PC-3 (cell line): Measurements from ENCODE around the gene SEMA3A. TPM values are rescaled to one million over a fixed set of nuclear protein-coding genes. Genes with fewer than 3 reads are reported as not detected.

Experiments used
- ATAC-seq: fragments of 200-7000 bp; cut with Tn5 transposase; 2 replicates; pipeline ENCODE4 v1.9.1; 2020; ENCODE audit warnings: mild to moderate bottlenecking, moderate library complexity
- BruUV-seq: library from RNA; stranded (reverse); fragments of 400-500 nt; replicated peaks from 2 replicates; lab custom pipeline; 2021; lab: Mats Ljungman, UMichigan
- CTCF ChIA-PET: fragments of 300-600 bp; sonication (Branson Sonifier 250); formaldehyde crosslinking; loops from one replicate; lab custom pipeline; 2022; ENCODE audit warnings: antibody characterized with exemption; lab: Charles Lee
- POLR2A ChIA-PET: fragments of 300-600 bp; sonication (Branson Sonifier 250); formaldehyde crosslinking; loops from one replicate; lab custom pipeline; 2022; ENCODE audit warnings: antibody characterized with exemption; ENCODE audit not compliant: unreplicated experiment; lab: Charles Lee
- DNase-seq: peaks from one replicate; pipeline ENCODE4 v3.0.0-alpha.2; 2015
- H2AFZ ChIP-seq: fragments of 300-600 bp; sonication (generic); 2 replicates; pipeline ENCODE4 v1.6.0; 2016; ENCODE audit warnings: antibody characterized with exemption, low read length
- H3F3A ChIP-seq: fragments of 300-600 bp; sonication (generic); one replicate; pipeline ENCODE4 v1.6.0; 2017; ENCODE audit warnings: antibody characterized with exemption, low read length, control low read depth, mild to moderate bottlenecking; ENCODE audit not compliant: unreplicated experiment
- H3K27ac ChIP-seq: fragments of 300-600 bp; sonication (generic); 2 replicates; pipeline ENCODE4 v1.5.1; 2016; ENCODE audit warnings: mild to moderate bottlenecking, low read length
- H3K27me3 ChIP-seq: fragments of 300-600 bp; sonication (generic); 2 replicates; pipeline ENCODE4 v1.6.1; 2016; ENCODE audit warnings: low read length, mixed read lengths
- H3K36me3 ChIP-seq: fragments of 300-600 bp; sonication (generic); 2 replicates; pipeline ENCODE4 v1.6.1; 2016; ENCODE audit warnings: low read depth, mixed run types, low read length, mixed read lengths
- H3K4me1 ChIP-seq: fragments of 300-600 bp; sonication (generic); 2 replicates; pipeline ENCODE4 v1.5.1; 2016; ENCODE audit warnings: low read length; ENCODE audit not compliant: insufficient read depth
- H3K4me2 ChIP-seq: fragments of 300-600 bp; sonication (generic); 2 replicates; pipeline ENCODE4 v1.6.0; 2016; ENCODE audit warnings: low read length
- H3K4me3 ChIP-seq: fragments of 300-600 bp; sonication (generic); 2 replicates; pipeline ENCODE4 v1.5.1; 2016; ENCODE audit warnings: mild to moderate bottlenecking, low read length, mixed read lengths
- H3K79me2 ChIP-seq: fragments of 300-600 bp; sonication (generic); 2 replicates; pipeline ENCODE4 v1.6.1; 2017; ENCODE audit warnings: low read length, mixed read lengths
- H3K9ac ChIP-seq: fragments of 300-600 bp; sonication (generic); 2 replicates; pipeline ENCODE4 v1.6.0; 2016; ENCODE audit warnings: mild to moderate bottlenecking, low read length
- H3K9me2 ChIP-seq: fragments of 300-600 bp; sonication (generic); replicated peaks from 2 replicates; pipeline ENCODE4 v1.6.1; 2016; ENCODE audit warnings: mixed run types, low read length, mixed read lengths
- H3K9me3 ChIP-seq: fragments of 300-600 bp; sonication (generic); 2 replicates; pipeline ENCODE4 v1.6.1; 2016; ENCODE audit warnings: low read length, mixed read lengths
- H4K20me1 ChIP-seq: fragments of 300-600 bp; sonication (generic); 2 replicates; pipeline ENCODE4 v1.6.1; 2016; ENCODE audit warnings: low read length, mixed read lengths
- CTCF ChIP-seq: fragments of 300-600 bp; sonication (generic); conservative IDR thresholded peaks from 2 replicates; pipeline ENCODE4 v1.5.1; 2017; ENCODE audit warnings: antibody characterized with exemption, low read depth, mild to moderate bottlenecking, low read length
- EZH2 ChIP-seq: fragments of 300-600 bp; sonication (generic); IDR thresholded peaks from one replicate; pipeline ENCODE4 v1.6.1; 2017; ENCODE audit warnings: antibody characterized with exemption, mild to moderate bottlenecking, low read length; ENCODE audit not compliant: unreplicated experiment
- EZH2phosphoT487 ChIP-seq: fragments of 300-600 bp; sonication (generic); IDR thresholded peaks from 2 replicates; pipeline ENCODE4 v1.6.1; 2018; ENCODE audit warnings: mild to moderate bottlenecking, antibody characterized with exemption, low read length, borderline replicate concordance
- intact Hi-C: fragments of 100-400 bp; cut with micrococcal nuclease; formaldehyde crosslinking; loops from 2 replicates; pipeline ENCODE4 v1.9.0; 2023
- total RNA-seq: library from RNA; depleted of rRNA; stranded (reverse); fragments of >200 nt; gene quantifications from 2 replicates; pipeline ENCODE4 v1.2.3, GENCODE V29; 2014

The SEMA3A gene
- total RNA-seq, 1 experiment from 2014 or later: 16.9 TPM

- no peaks in the 10 kb centered on the region for H3K36me3 ChIP-seq
- peaks cover 56% of the 10 kb centered on the region for H3K4me1 ChIP-seq
- H3F3A ChIP-seq: peaks cover 6% of the 10 kb centered on the region
- H4K20me1 ChIP-seq: no peaks in the 10 kb centered on the region
- H3K27ac ChIP-seq: peak overlapping the region; percentile 93
- POLR2A ChIA-PET: interaction anchor here (0.6 kb wide), 1 partner anchor 36 kb away, joined by 3 read pairs; no protein-coding TSS in a partner anchor
- H3K4me2 ChIP-seq: peak overlapping the region; percentile 66
- no peaks in the 10 kb centered on the region for H3K27me3 ChIP-seq
- 0 out of 2 replicates have a peak overlapping the region, but pooled peaks have one; percentile 11 for H2AFZ ChIP-seq
- H3K9ac ChIP-seq: peak overlapping the region; percentile 73
- CTCF ChIA-PET: no interaction called here
- ATAC-seq (peak; percentile 72), DNase-seq (peak; percentile 81)
- TF ChIP-seq EZH2 (no peak), EZH2phosphoT487 (no peak), CTCF (no peak)
- no peaks in the 10 kb centered on the region for H3K79me2 ChIP-seq
- intact Hi-C loops: loop anchor here (2.0 kb wide), 1 partner anchor 128 kb away; no protein-coding TSS in a partner anchor
- H3K4me3 ChIP-seq: 0 out of 2 replicates have a peak overlapping the region, but pooled peaks have one; percentile 9
- H3K9me2 ChIP-seq: no peaks in the 10 kb centered on the region
- no TSS peak for BruUV-seq
- H3K9me3 ChIP-seq: no peaks in the 10 kb centered on the region
Observed at GRCh38 chr7:84060760-84061261, 133.8 kb downstream of the SEMA3A start.

GRCh38 chr7:84060000-84060399 lies 134.6 kb downstream of the SEMA3A start:
- no TSS peak for BruUV-seq
- peak; percentile 62 for DNase-seq
- H3K4me1 ChIP-seq: peaks cover 59% of the 10 kb centered on the region
- peak overlapping the region; percentile 93 for H3K27ac ChIP-seq
- H3K9me2 ChIP-seq: no peaks in the 10 kb centered on the region
- no peaks in the 10 kb centered on the region for H3K27me3 ChIP-seq
- no peak overlapping the region for H2AFZ ChIP-seq
- ChIA-PET CTCF (no interaction called here), POLR2A (interaction anchor here (0.6 kb wide), 2 partner anchors 35 to 44 kb away, joined by 3 read pairs; no protein-coding TSS in a partner anchor)
- no peaks in the 10 kb centered on the region for H3K9me3 ChIP-seq
- H4K20me1 ChIP-seq: no peaks in the 10 kb centered on the region
- ATAC-seq: no peak
- H3K36me3 ChIP-seq: 0 out of 2 replicates have a peak, but pooled peaks cover 2% of the 10 kb centered on the region
- peak overlapping the region; percentile 73 for H3K9ac ChIP-seq
- H3K79me2 ChIP-seq: no peaks in the 10 kb centered on the region
- peaks cover 6% of the 10 kb centered on the region for H3F3A ChIP-seq
- no peak overlapping the region for H3K4me3 ChIP-seq
- H3K4me2 ChIP-seq: peak overlapping the region; percentile 66
- TF ChIP-seq EZH2phosphoT487: no peak
- TF ChIP-seq EZH2: no peak
- TF ChIP-seq CTCF: no peak
- intact Hi-C loops: loop anchor here (2.0 to 5.0 kb wide), 3 partner anchors 37 to 129 kb away; no protein-coding TSS in a partner anchor
